Measurements from ENCODE around the gene SNX32. TPM values are rescaled to one million over a fixed set of nuclear protein-coding genes. Genes with fewer than 3 reads are reported as not detected.

Gene SNX32
- total RNA-seq, 4 donors from 2014 or later: 0.45 TPM; not detected in 3

GRCh38 chr11:65865550-65866172, 31.9 kb downstream of the SNX32 start:
- intact Hi-C loops (cut with DNase I): no loop called here
- no peak for DNase-seq
- H3K4me3 ChIP-seq (replicated peaks in 1 of 3): no peak overlapping the region
- no peak for TF ChIP-seq POLR2A (IDR thresholded peaks at IDR 0.05)
- TF ChIP-seq, protein P1, sequence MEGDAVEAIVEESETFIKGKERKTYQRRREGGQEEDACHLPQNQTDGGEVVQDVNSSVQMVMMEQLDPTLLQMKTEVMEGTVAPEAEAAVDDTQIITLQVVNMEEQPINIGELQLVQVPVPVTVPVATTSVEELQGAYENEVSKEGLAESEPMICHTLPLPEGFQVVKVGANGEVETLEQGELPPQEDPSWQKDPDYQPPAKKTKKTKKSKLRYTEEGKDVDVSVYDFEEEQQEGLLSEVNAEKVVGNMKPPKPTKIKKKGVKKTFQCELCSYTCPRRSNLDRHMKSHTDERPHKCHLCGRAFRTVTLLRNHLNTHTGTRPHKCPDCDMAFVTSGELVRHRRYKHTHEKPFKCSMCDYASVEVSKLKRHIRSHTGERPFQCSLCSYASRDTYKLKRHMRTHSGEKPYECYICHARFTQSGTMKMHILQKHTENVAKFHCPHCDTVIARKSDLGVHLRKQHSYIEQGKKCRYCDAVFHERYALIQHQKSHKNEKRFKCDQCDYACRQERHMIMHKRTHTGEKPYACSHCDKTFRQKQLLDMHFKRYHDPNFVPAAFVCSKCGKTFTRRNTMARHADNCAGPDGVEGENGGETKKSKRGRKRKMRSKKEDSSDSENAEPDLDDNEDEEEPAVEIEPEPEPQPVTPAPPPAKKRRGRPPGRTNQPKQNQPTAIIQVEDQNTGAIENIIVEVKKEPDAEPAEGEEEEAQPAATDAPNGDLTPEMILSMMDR (IDR thresholded peaks at IDR 0.05): no peak
- no peaks in the 10 kb centered on the region for H3K27me3 ChIP-seq
- H3K27ac ChIP-seq: no peak overlapping the region
- peaks cover 45% of the 10 kb centered on the region in 2 donors for H3K36me3 ChIP-seq
- H3K9me3 ChIP-seq: no peaks in the 10 kb centered on the region
- WGBS, 2 donors: 84 to 93% methylated on average over 7 to 9 of the region's 9 CpGs
- H3K4me1 ChIP-seq: peaks cover 8 to 20% of the 10 kb centered on the region in 2 donors

- Histone ChIP-seq H3K27ac (no peak overlapping the region), H3K27me3 (no peaks in the 10 kb centered on the region), H3K9me3 (no peaks in the 10 kb centered on the region), H3K4me1 (peaks cover 3 to 21% of the 10 kb centered on the region in 2 donors), H3K4me3 (replicated peaks in 1 of 3) (no peak overlapping the region), H3K36me3 (peaks cover 45% of the 10 kb centered on the region in 2 donors)
- no peak for DNase-seq
- 89 to 93% methylated on average over 21 of the region's 21 CpGs for WGBS, 2 donors
- TF ChIP-seq, protein P1 (IDR thresholded peaks at IDR 0.05): no peak
- TF ChIP-seq POLR2A (IDR thresholded peaks at IDR 0.05): no peak
- intact Hi-C loops (cut with DNase I): no loop called here
Measured at GRCh38 chr11:65866509-65867283, 32.9 kb downstream of the SNX32 start.

DNA sequence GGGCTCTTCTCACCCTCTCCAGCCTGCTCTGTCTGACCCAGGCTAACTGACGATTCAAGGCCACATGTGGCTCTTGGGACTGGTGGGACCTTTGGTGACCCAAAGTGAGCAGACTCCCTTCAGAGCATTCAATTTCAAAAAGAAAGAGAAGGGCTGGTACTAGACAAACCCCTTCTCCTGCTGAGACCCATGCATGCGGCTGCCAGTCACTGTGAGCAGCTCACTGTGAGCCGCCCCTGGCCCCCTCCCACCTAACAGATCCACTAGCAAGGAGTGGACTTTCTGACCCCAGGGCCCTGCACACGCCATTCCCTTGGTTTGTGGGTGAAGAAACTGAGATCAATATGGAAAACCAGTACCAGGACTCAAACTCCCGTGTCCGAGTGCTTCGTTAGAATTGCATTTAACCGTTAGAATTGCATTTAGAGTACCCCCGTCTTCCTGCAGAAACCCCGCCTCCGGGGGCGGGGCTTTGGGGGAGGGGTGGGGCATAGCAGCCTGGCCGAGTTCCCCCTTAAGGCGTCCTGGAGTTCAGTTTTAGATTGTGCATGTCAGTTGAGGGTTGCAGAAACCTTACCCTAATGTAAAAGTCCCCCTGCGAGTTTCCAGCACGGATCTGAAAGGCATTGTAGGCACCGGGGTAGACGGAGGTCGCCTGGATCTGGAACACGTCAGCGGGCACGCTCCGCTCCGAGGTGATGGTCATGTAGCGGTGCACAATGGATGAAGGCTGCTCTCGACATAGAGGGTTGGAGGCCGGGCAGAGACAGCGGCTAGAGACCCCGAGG, 33.7 kb downstream of the SNX32 start:
- no peak for DNase-seq
- Histone ChIP-seq H3K27ac (no peak overlapping the region), H3K36me3 (peaks cover 40 to 45% of the 10 kb centered on the region in 2 donors), H3K4me1 (peaks cover 6 to 23% of the 10 kb centered on the region in 2 donors), H3K27me3 (no peaks in the 10 kb centered on the region), H3K4me3 (replicated peaks in 1 of 3) (no peak overlapping the region), H3K9me3 (no peaks in the 10 kb centered on the region)
- intact Hi-C loops (cut with DNase I): no loop called here
- TF ChIP-seq, protein P1 (IDR thresholded peaks at IDR 0.05): no peak
- TF ChIP-seq POLR2A (IDR thresholded peaks at IDR 0.05): no peak
- WGBS, 2 donors: 68 to 71% methylated on average over 29 of the region's 29 CpGs

DNA sequence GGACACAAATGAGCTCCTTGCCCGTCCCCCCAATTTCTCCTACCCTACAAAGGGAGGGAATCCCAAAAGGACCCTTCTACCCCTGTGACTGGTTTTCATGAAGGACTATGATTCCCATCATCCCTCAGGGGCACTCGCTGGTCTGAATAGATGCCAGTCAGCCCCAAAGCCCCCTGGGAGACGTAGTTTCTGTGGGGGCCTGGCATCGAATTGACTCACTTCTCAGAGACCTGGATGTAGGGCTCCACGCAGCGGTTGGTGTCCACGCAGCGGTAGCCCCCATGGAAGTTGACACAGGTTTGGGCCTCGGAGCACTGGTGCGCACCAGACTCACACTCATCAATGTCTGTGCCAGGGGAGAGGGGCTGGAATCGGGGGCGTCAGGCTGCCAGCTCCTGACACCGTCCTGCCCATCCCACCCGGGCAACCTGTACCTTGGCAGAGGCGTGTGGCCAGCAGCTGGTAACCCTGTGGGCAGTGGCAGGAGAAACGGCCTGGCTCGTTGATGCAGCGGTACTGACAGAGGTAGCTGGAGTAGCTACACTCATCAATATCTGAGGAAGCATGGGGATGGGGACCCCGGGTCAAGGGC, 34.4 kb downstream of the SNX32 start:
- DNase-seq: no peak
- intact Hi-C loops (cut with DNase I): no loop called here
- H3K27ac ChIP-seq: no peak overlapping the region
- no peaks in the 10 kb centered on the region for H3K9me3 ChIP-seq
- no peaks in the 10 kb centered on the region for H3K27me3 ChIP-seq
- TF ChIP-seq, protein P1 (IDR thresholded peaks at IDR 0.05): no peak
- no peak for TF ChIP-seq POLR2A (IDR thresholded peaks at IDR 0.05)
- WGBS, 2 donors: 86 to 93% methylated on average over 13 to 18 of the region's 19 CpGs
- no peak overlapping the region for H3K4me3 ChIP-seq (replicated peaks in 1 of 3)
- H3K4me1 ChIP-seq: peaks cover 10 to 23% of the 10 kb centered on the region in 2 donors
- H3K36me3 ChIP-seq: peaks cover 40 to 43% of the 10 kb centered on the region in 2 donors
